HEK293 (cell line): ENCODE data around the gene CMC1.

ENCODE experiments used
- EGR2 ChIP-seq: fragments of 450-650 bp; formaldehyde crosslinking; IDR thresholded peaks from 2 replicates; pipeline ENCODE4 v1.5.1; 2016; ENCODE audit warnings: low read depth, missing biosample characterization, missing genetic modification characterization
- ZBTB7A ChIP-seq: fragments of 450-650 bp; formaldehyde crosslinking; IDR thresholded peaks from 2 replicates; pipeline ENCODE4 v1.5.1; 2016; ENCODE audit warnings: low read depth, missing biosample characterization, missing genetic modification characterization
- ZNF274 ChIP-seq, 2 experiments: fragments of 200-500 bp in 1 of 2; fragments of 450-650 bp in 1 of 2; sonication (Bioruptor generic) in 1 of 2; formaldehyde crosslinking in 1 of 2; IDR thresholded peaks; 2 replicates each; pipeline versions ENCODE4 v1.5.1 to v1.6.1; 2014 to 2016; ENCODE audit warnings: borderline replicate concordance in 1 of 2, inconsistent platforms in 1 of 2, low read length in 1 of 2, missing biosample characterization in 1 of 2, missing genetic modification characterization in 1 of 2
- ZNF544 ChIP-seq: fragments of 450-650 bp; formaldehyde crosslinking; IDR thresholded peaks from 2 replicates; pipeline ENCODE4 v1.5.0; 2017; ENCODE audit warnings: missing biosample characterization, missing genetic modification characterization
- ZNF629 ChIP-seq: fragments of 450-650 bp; formaldehyde crosslinking; IDR thresholded peaks from 2 replicates; pipeline ENCODE4 v1.5.1; 2017; ENCODE audit warnings: missing biosample characterization, missing genetic modification characterization
- ZNF707 ChIP-seq: fragments of 450-650 bp; formaldehyde crosslinking; IDR thresholded peaks from 2 replicates; pipeline ENCODE4 v1.5.1; 2016; ENCODE audit warnings: missing biosample characterization, missing genetic modification characterization
- TF ChIP-seq, protein P1 (sequence below): fragments of 450-650 bp; formaldehyde crosslinking; IDR thresholded peaks from 2 replicates; pipeline ENCODE4 v1.5.1; 2016; ENCODE audit warnings: missing biosample characterization, missing genetic modification characterization

DNA sequence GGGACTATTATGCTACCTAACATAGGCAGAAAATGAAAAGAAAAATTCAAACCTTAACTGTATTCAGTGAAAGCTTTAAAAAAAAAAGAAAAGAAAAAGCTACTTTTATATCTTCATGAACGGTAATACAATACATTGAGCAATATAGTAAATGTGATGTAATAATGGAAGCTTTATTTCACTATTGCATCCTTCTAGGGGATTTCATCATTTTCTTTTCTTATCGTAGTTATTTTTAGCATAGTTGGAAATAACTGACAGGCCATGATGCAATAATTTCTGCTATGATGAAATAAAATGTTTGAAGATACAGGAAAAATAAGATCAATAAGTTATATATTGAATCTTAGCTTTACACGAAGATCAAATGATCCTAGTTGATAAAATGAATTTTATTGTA is 66.8 kb downstream of the CMC1 start:
- TF ChIP-seq, protein P1, sequence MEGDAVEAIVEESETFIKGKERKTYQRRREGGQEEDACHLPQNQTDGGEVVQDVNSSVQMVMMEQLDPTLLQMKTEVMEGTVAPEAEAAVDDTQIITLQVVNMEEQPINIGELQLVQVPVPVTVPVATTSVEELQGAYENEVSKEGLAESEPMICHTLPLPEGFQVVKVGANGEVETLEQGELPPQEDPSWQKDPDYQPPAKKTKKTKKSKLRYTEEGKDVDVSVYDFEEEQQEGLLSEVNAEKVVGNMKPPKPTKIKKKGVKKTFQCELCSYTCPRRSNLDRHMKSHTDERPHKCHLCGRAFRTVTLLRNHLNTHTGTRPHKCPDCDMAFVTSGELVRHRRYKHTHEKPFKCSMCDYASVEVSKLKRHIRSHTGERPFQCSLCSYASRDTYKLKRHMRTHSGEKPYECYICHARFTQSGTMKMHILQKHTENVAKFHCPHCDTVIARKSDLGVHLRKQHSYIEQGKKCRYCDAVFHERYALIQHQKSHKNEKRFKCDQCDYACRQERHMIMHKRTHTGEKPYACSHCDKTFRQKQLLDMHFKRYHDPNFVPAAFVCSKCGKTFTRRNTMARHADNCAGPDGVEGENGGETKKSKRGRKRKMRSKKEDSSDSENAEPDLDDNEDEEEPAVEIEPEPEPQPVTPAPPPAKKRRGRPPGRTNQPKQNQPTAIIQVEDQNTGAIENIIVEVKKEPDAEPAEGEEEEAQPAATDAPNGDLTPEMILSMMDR (tag by site-specific recombination), result no peak
- TF ChIP-seq ZNF274 (IDR thresholded peaks at IDR 0.05; ENCODE audit: low read length) (no peak), ZNF274 (tag by site-specific recombination; IDR thresholded peaks at IDR 0.05; ENCODE audit: borderline replicate concordance) (no peak), ZNF544 (tag by site-specific recombination) (no peak), ZNF707 (tag by site-specific recombination) (no peak), ZBTB7A (tag by site-specific recombination) (no peak), ZNF629 (tag by site-specific recombination) (no peak), EGR2 (tag by site-specific recombination) (no peak)
